Endothelial cell of umbilical vein (primary cell): ENCODE measurements around the gene SLC38A9. TPM values are rescaled to one million over a fixed set of nuclear protein-coding genes. Genes with fewer than 3 reads are reported as not detected.
A peak's percentile ranks its signal among the peaks of the same experiment; 100 is the strongest.

Experiments used
- BruUV-seq: library from RNA; stranded (reverse); fragments of 400-500 nt; replicated peaks from 2 replicates; lab custom pipeline; 2021; lab: Mats Ljungman, UMichigan
- CTCF ChIA-PET: fragments of 300-600, 350-600 bp; sonication (Branson Sonifier 250); formaldehyde crosslinking; loops from one replicate; lab custom pipeline; 2021; ENCODE audit warnings: antibody characterized with exemption, inconsistent platforms; lab: Charles Lee
- POLR2A ChIA-PET: fragments of 300-600, 350-600 bp; sonication (Branson Sonifier 250); formaldehyde crosslinking; loops from one replicate; lab custom pipeline; 2021; ENCODE audit warnings: antibody characterized with exemption, inconsistent platforms; lab: Charles Lee
- DNase-seq: peaks from one replicate; pipeline ENCODE4 v3.0.0-alpha.2; 2011; ENCODE audit warnings: low read depth, low spot score
- FAIRE-seq: peaks from 2 replicates; lab custom pipeline; 2011; peaks lifted over from hg19 to GRCh38; lab: Jason Lieb, UNC
- H2AFZ ChIP-seq: 2 replicates; pipeline ENCODE4 v1.6.0; 2012; ENCODE audit warnings: low read depth, low read length, control low read depth, inconsistent platforms
- H3K27ac ChIP-seq: 2 replicates; pipeline ENCODE4 v1.5.1; 2011; ENCODE audit warnings: low read depth, mild to moderate bottlenecking, control low read depth, low read length, moderate library complexity; ENCODE audit not compliant: insufficient read depth
- H3K27me3 ChIP-seq, 2 experiments: 2 replicates each; pipeline versions ENCODE4 v1.6.0 to v1.6.1; 2011; ENCODE audit warnings: low read length in 2 of 2, mixed read lengths in 1 of 2; ENCODE audit not compliant: control insufficient read depth in 2 of 2, insufficient read depth in 2 of 2
- H3K36me3 ChIP-seq, 2 experiments: 2 replicates in 1 of 2; 3 replicates in 1 of 2; pipeline ENCODE4 v1.5.1; 2011; ENCODE audit warnings: low read length in 2 of 2, mild to moderate bottlenecking in 1 of 2, moderate library complexity in 1 of 2; ENCODE audit not compliant: control insufficient read depth in 2 of 2, insufficient read depth in 2 of 2; ENCODE audit errors: extremely low read depth in 1 of 2
- H3K4me1 ChIP-seq: 3 replicates; pipeline ENCODE4 v1.5.1; 2011; ENCODE audit warnings: mild to moderate bottlenecking, low read length; ENCODE audit not compliant: control insufficient read depth, insufficient read depth; ENCODE audit errors: extremely low read depth
- H3K4me2 ChIP-seq: 2 replicates; pipeline ENCODE4 v1.6.1; 2011; ENCODE audit warnings: low read length, control low read depth, mixed read lengths; ENCODE audit not compliant: insufficient read depth
- H3K4me3 ChIP-seq, 3 experiments: fragments of 200-600 bp in 1 of 3; sonication (generic), shearing (Covaris generic) in 1 of 3; replicated peaks in 1 of 3; 2 replicates each; pipeline ENCODE4 v1.5.1; 2011 to 2016; ENCODE audit warnings: control low read depth in 3 of 3, low read length in 3 of 3, mild to moderate bottlenecking in 2 of 3, inconsistent platforms in 1 of 3, low read depth in 1 of 3, moderate library complexity in 1 of 3; ENCODE audit not compliant: insufficient read depth in 1 of 3
- H3K79me2 ChIP-seq: 2 replicates; pipeline ENCODE4 v1.6.0; 2012; ENCODE audit warnings: low read length, inconsistent platforms; ENCODE audit not compliant: control insufficient read depth, insufficient read depth
- H3K9ac ChIP-seq: replicated peaks from 2 replicates; pipeline ENCODE3; 2011; ENCODE audit warnings: low read length, control low read depth; ENCODE audit not compliant: insufficient read depth; ENCODE audit errors: extremely low read depth
- H3K9me1 ChIP-seq: replicated peaks from 3 replicates; pipeline ENCODE4 v1.6.0; 2011; ENCODE audit warnings: mild to moderate bottlenecking, low read length; ENCODE audit not compliant: control insufficient read depth, insufficient read depth; ENCODE audit errors: extremely low read depth
- H3K9me3 ChIP-seq: replicated peaks from 2 replicates; pipeline ENCODE4 v1.5.1; 2012; ENCODE audit warnings: low read length, inconsistent platforms; ENCODE audit not compliant: control insufficient read depth, insufficient read depth
- H4K20me1 ChIP-seq: replicated peaks from 2 replicates; pipeline ENCODE3; 2011; ENCODE audit warnings: mild to moderate bottlenecking, low read length; ENCODE audit not compliant: control insufficient read depth, insufficient read depth; ENCODE audit errors: extremely low read depth
- EZH2 ChIP-seq: IDR thresholded peaks from 2 replicates; pipeline ENCODE4 v1.6.1; 2012; ENCODE audit warnings: borderline replicate concordance, low read depth, mild to moderate bottlenecking, moderate library complexity, low read length, inconsistent platforms; ENCODE audit not compliant: severe bottlenecking
- FOS ChIP-seq: IDR thresholded peaks from 2 replicates; pipeline ENCODE4 v1.6.1; 2011; ENCODE audit warnings: mild to moderate bottlenecking, low read length, moderate library complexity, borderline replicate concordance; ENCODE audit not compliant: insufficient read depth
- GATA2 ChIP-seq: IDR thresholded peaks from 2 replicates; pipeline ENCODE4 v1.7.0; 2011; ENCODE audit warnings: low read depth, mild to moderate bottlenecking, moderate library complexity, mixed read lengths, low read length; ENCODE audit not compliant: insufficient read length, insufficient read depth
- JUN ChIP-seq: IDR thresholded peaks from 2 replicates; pipeline ENCODE4 v1.6.1; 2011; ENCODE audit warnings: borderline replicate concordance, low read depth; ENCODE audit not compliant: insufficient read length, insufficient read depth
- MYC ChIP-seq: IDR thresholded peaks from one replicate; pipeline ENCODE4 v1.6.1; 2011; ENCODE audit warnings: mild to moderate bottlenecking, low read depth, low read length
- POLR2A ChIP-seq: IDR thresholded peaks from 2 replicates; pipeline ENCODE4 v1.6.1; 2012; ENCODE audit warnings: low read depth, mild to moderate bottlenecking, control low read depth, low read length
- POLR2AphosphoS5 ChIP-seq: IDR thresholded peaks from 2 replicates; pipeline ENCODE4 v1.6.1; 2012; ENCODE audit warnings: low read depth, mild to moderate bottlenecking, control low read depth, low read length, moderate library complexity; ENCODE audit not compliant: insufficient read depth
- dilution Hi-C: fragments of 300-500 bp; cut with MboI; formaldehyde crosslinking; loops from one replicate; pipeline ENCODE4 v1.15.0; 2019; ENCODE audit warnings: low sequenced_read_pairs; ENCODE audit not compliant: extremely low pct_ligation_motif_present
- intact Hi-C: fragments of 100-400 bp; cut with micrococcal nuclease; formaldehyde crosslinking; loops from one replicate; pipeline ENCODE4 v1.10.0; 2022
- polyA plus RNA-seq, 4 experiments: library from polyadenylated mRNA; depleted of rRNA in 3 of 4; stranded (reverse) in 3 of 4; unstranded in 1 of 4; fragments of >200 nt; gene quantifications; 2 replicates each; pipeline versions ENCODE4 v1.2.1 to v1.2.3, GENCODE V29; 2011 to 2012; ENCODE audit warnings: missing spikeins in 1 of 4
- total RNA-seq: library from RNA; stranded (reverse); gene quantifications from 2 replicates; pipeline ENCODE4 v1.2.3, GENCODE V29; 2021
- TF ChIP-seq, protein P1 (sequence below): IDR thresholded peaks from 2 replicates; pipeline ENCODE4 v1.6.1; 2011; ENCODE audit not compliant: insufficient read depth, insufficient read length
- TF ChIP-seq, protein P2 (sequence below), 2 donors: IDR thresholded peaks; 1 replicate in 1 of 2; 2 replicates in 1 of 2; pipeline ENCODE4 v1.5.1; 2011; ENCODE audit warnings: low read length in 2 of 2, mild to moderate bottlenecking in 2 of 2, moderate library complexity in 2 of 2, control low read depth in 1 of 2, inconsistent platforms in 1 of 2, low read depth in 1 of 2; ENCODE audit not compliant: insufficient read depth in 1 of 2; ENCODE audit errors: extremely low read depth in 1 of 2

The SLC38A9 gene
- total and polyA plus RNA-seq, 2 donors (not counting 3 experiments of a cell fraction or from before 2014, with no cell fraction given), result 14.1 to 24.9 TPM

- ChIA-PET CTCF (interaction anchor here (1.3 to 1.7 kb wide), 2 partner anchors 12 to 90 kb away, joined by 4 to 6 read pairs; no protein-coding TSS in a partner anchor), POLR2A (no interaction called here)
- Histone ChIP-seq H3K4me1 (peaks cover 35% of the 10 kb centered on the region), H3K79me2 (no peaks in the 10 kb centered on the region), H3K4me2 (peak overlapping the region; percentile 89), H3K9ac (peak overlapping the region; percentile 82), H3K27me3 (no peaks in the 10 kb centered on the region), H3K36me3 (no peaks in the 10 kb centered on the region), H3K27ac (peak overlapping the region; percentile 92), H2AFZ (peak overlapping the region; percentile 91), H4K20me1 (no peaks in the 10 kb centered on the region), H3K4me3 (no peak overlapping the region), H3K9me1 (no peaks in the 10 kb centered on the region), H3K9me3 (no peaks in the 10 kb centered on the region)
- intact Hi-C loops (loop anchor here (2.0 to 5.0 kb wide), 2 partner anchors 67 to 194 kb away; partner anchors contain the start of gene PLPP1), dilution Hi-C loops (no loop called here)
- FAIRE-seq (no peak), DNase-seq (no peak)
- BruUV-seq, result TSS peak; percentile 52
- TF ChIP-seq JUN (no peak), FOS (no peak), POLR2A (no peak), EZH2 (no peak), GATA2 (no peak), POLR2AphosphoS5 (no peak), MYC (no peak)
- TF ChIP-seq, protein P1, sequence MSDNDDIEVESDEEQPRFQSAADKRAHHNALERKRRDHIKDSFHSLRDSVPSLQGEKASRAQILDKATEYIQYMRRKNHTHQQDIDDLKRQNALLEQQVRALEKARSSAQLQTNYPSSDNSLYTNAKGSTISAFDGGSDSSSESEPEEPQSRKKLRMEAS, result no peak
- TF ChIP-seq, protein P2, sequence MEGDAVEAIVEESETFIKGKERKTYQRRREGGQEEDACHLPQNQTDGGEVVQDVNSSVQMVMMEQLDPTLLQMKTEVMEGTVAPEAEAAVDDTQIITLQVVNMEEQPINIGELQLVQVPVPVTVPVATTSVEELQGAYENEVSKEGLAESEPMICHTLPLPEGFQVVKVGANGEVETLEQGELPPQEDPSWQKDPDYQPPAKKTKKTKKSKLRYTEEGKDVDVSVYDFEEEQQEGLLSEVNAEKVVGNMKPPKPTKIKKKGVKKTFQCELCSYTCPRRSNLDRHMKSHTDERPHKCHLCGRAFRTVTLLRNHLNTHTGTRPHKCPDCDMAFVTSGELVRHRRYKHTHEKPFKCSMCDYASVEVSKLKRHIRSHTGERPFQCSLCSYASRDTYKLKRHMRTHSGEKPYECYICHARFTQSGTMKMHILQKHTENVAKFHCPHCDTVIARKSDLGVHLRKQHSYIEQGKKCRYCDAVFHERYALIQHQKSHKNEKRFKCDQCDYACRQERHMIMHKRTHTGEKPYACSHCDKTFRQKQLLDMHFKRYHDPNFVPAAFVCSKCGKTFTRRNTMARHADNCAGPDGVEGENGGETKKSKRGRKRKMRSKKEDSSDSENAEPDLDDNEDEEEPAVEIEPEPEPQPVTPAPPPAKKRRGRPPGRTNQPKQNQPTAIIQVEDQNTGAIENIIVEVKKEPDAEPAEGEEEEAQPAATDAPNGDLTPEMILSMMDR (IDR thresholded peaks at IDR 0.05; ENCODE audit: extremely low read depth in 1 of 2, insufficient read depth in 1 of 2, low read depth in 1 of 2, low read length in 2 of 2), result no peak
Observed at GRCh38 chr5:55601628-55602027, 110.5 kb downstream of the SLC38A9 start.
